Vagina (tissue), 2 donors: ENCODE results near the gene COPZ1.

Experiments used
- CTCF ChIP-seq, 3 experiments: fragments of 450-650 bp in 2 of 3; fragments of 200-600 bp in 1 of 3; sonication (generic) in 1 of 3; IDR thresholded peaks; one replicate each; pipeline ENCODE4 v1.5.1; 2017 to 2019; ENCODE audit warnings: antibody characterized with exemption in 3 of 3, mild to moderate bottlenecking in 2 of 3, moderate library complexity in 2 of 3
- POLR2A ChIP-seq, 2 donors: fragments of 450-650 bp; IDR thresholded peaks; one replicate each; pipeline ENCODE4 v1.6.1; 2017; ENCODE audit warnings: antibody characterized with exemption in 2 of 2, mild to moderate bottlenecking in 2 of 2, moderate library complexity in 2 of 2
- POLR2AphosphoS5 ChIP-seq, 2 donors: sonication (generic); formaldehyde crosslinking; IDR thresholded peaks; one replicate each; pipeline ENCODE4 v1.9.0; 2017; ENCODE audit warnings: antibody characterized with exemption in 2 of 2, mild to moderate bottlenecking in 2 of 2, low read depth in 1 of 2; ENCODE audit not compliant: insufficient read depth in 1 of 2

- TF ChIP-seq CTCF (IDR thresholded peaks at IDR 0.05) (no peak), POLR2AphosphoS5 (IDR thresholded peaks at IDR 0.05; ENCODE audit: insufficient read depth in 1 of 2, low read depth in 1 of 2) (no peak), POLR2A (IDR thresholded peaks at IDR 0.05) (no peak)
These were observed 13.9 kb downstream of the COPZ1 start for GRCh38 chr12:54338698-54339296.
